Sigmoid colon (tissue), 4 donors: ENCODE results near the gene THSD7B.

Experiments
- CTCF ChIP-seq, 4 experiments: fragments of 450-650 bp in 3 of 4; fragments of 200-600 bp in 1 of 4; IDR thresholded peaks; one replicate each; pipeline ENCODE4 v1.5.1; 2016 to 2019; ENCODE audit warnings: antibody characterized with exemption in 4 of 4, mild to moderate bottlenecking in 3 of 4, moderate library complexity in 2 of 4
- EP300 ChIP-seq, 4 donors: sonication (generic); formaldehyde crosslinking; IDR thresholded peaks; one replicate each; pipeline ENCODE4 v1.6.1; 2017; ENCODE audit warnings: antibody characterized with exemption in 4 of 4
- POLR2A ChIP-seq, 2 donors: fragments of 450-650 bp; IDR thresholded peaks; one replicate each; pipeline ENCODE4 v1.6.1; 2016; ENCODE audit warnings: antibody characterized with exemption in 2 of 2, mild to moderate bottlenecking in 2 of 2, moderate library complexity in 2 of 2
- POLR2AphosphoS5 ChIP-seq, 4 donors: sonication (generic); formaldehyde crosslinking; IDR thresholded peaks; one replicate each; pipeline ENCODE4 v1.6.1; 2017; ENCODE audit warnings: antibody characterized with exemption in 4 of 4

- TF ChIP-seq POLR2AphosphoS5 (IDR thresholded peaks at IDR 0.05) (no peak), CTCF (IDR thresholded peaks at IDR 0.05) (no peak), POLR2A (IDR thresholded peaks at IDR 0.05) (no peak), EP300 (IDR thresholded peaks at IDR 0.05) (no peak)
Observed at GRCh38 chr2:137202318-137202717, 437.0 kb downstream of the THSD7B start.
